ENCODE data around the gene KRT15. TPM values are rescaled to one million over a fixed set of nuclear protein-coding genes. Genes with fewer than 3 reads are reported as not detected.

Gene KRT15
- total and polyA plus RNA-seq, 4 donors: 15.2 to 51.7 (median 27.0) TPM

GRCh38 chr17:41499714-41500113 lies 19.0 kb downstream of the KRT15 start:
- ATAC-seq (ENCODE audit: insufficient read depth, low FRiP score): no peak
- 82 to 90% methylated on average over 5 of the region's 5 CpGs for whole genome bisulfite sequencing, 2 donors
- H3K27ac ChIP-seq (ENCODE audit: low read depth in 1 of 2, low read length in 1 of 2): no peak overlapping the region
- H3K9ac ChIP-seq (ENCODE audit: insufficient read depth in 1 of 2, low read length in 2 of 2): no peak overlapping the region
- no peak overlapping the region for H3K4me3 ChIP-seq
- no peaks in the 10 kb centered on the region for H3K27me3 ChIP-seq (ENCODE audit: control insufficient read depth in 3 of 3, insufficient read depth in 3 of 3, low read length in 2 of 3)
- H3K36me3 ChIP-seq (ENCODE audit: control insufficient read depth in 4 of 4, insufficient read depth in 4 of 4, low read length in 4 of 4): no peaks in the 10 kb centered on the region
- DNase-seq: no peak
- peaks cover 0 to 7% (median 0%) of the 10 kb centered on the region in 5 donors for H3K4me1 ChIP-seq (ENCODE audit: control insufficient read depth in 5 of 5, insufficient read depth in 5 of 5, low read length in 5 of 5)
- H3K9me3 ChIP-seq (ENCODE audit: control insufficient read depth in 4 of 4, insufficient read depth in 3 of 4, low read length in 3 of 4): no peaks in the 10 kb centered on the region
- no peak for TF ChIP-seq CTCF (IDR thresholded peaks at IDR 0.05; ENCODE audit: control extremely low read depth, extremely low read depth)

DNA sequence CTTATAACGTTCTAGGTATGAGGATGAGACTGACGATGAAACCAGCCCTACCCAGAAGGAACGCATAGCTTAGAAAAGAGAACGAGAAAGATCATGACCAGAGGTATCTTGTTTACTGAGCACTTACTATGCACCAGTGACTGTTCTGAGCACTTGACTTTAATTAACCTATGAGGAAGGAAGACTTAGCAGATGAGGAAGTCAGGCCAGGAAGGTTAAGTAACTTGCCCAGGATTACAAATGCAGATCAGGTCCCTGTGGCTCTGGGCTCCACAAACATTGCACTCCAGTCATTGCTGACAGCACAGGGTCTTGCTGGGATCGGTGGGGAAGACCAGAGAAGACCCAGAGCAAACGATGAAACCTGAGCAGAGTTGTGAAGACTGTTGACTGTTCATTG lies 20.4 kb downstream of the KRT15 start:
- ATAC-seq (ENCODE audit: insufficient read depth, low FRiP score): peak; percentile 32
- TF ChIP-seq CTCF (IDR thresholded peaks at IDR 0.05; ENCODE audit: control extremely low read depth, extremely low read depth): no peak

GRCh38 chr17:41496803-41497484 lies 21.7 kb downstream of the KRT15 start:
- DNase-seq: peak; percentile 53 to 72 (median 72)
- peak overlapping the region in 1 of 2 donors; percentile 50 for H3K27ac ChIP-seq (ENCODE audit: low read depth in 1 of 2, low read length in 1 of 2)
- H3K27me3 ChIP-seq (ENCODE audit: control insufficient read depth in 3 of 3, insufficient read depth in 3 of 3, low read length in 2 of 3): no peaks in the 10 kb centered on the region
- H3K4me1 ChIP-seq (ENCODE audit: control insufficient read depth in 5 of 5, insufficient read depth in 5 of 5, low read length in 5 of 5): peaks cover 0 to 12% (median 7%) of the 10 kb centered on the region in 5 donors
- H3K36me3 ChIP-seq (ENCODE audit: control insufficient read depth in 4 of 4, insufficient read depth in 4 of 4, low read length in 4 of 4): no peaks in the 10 kb centered on the region
- ATAC-seq (ENCODE audit: insufficient read depth, low FRiP score): peak; percentile 86
- no peaks in the 10 kb centered on the region for H3K9me3 ChIP-seq (ENCODE audit: control insufficient read depth in 4 of 4, insufficient read depth in 3 of 4, low read length in 3 of 4)
- peak; percentile 50 for TF ChIP-seq CTCF (IDR thresholded peaks at IDR 0.05; ENCODE audit: control extremely low read depth, extremely low read depth)
- no peak overlapping the region for H3K9ac ChIP-seq (ENCODE audit: insufficient read depth in 1 of 2, low read length in 2 of 2)
- WGBS, 2 donors: 45 to 48% methylated on average over 12 of the region's 12 CpGs
- no peak overlapping the region for H3K4me3 ChIP-seq

More for the DNA sequence above, 20.4 kb downstream of the KRT15 start:
- DNase-seq: no peak
- Histone ChIP-seq H3K27ac (ENCODE audit: low read depth in 1 of 2, low read length in 1 of 2) (peak overlapping the region in 1 of 2 donors; percentile 28), H3K27me3 (ENCODE audit: control insufficient read depth in 3 of 3, insufficient read depth in 3 of 3, low read length in 2 of 3) (no peaks in the 10 kb centered on the region), H3K4me3 (no peak overlapping the region), H3K4me1 (ENCODE audit: control insufficient read depth in 5 of 5, insufficient read depth in 5 of 5, low read length in 5 of 5) (peaks cover 0 to 7% (median 1%) of the 10 kb centered on the region in 5 donors), H3K9ac (ENCODE audit: insufficient read depth in 1 of 2, low read length in 2 of 2) (no peak overlapping the region), H3K9me3 (ENCODE audit: control insufficient read depth in 4 of 4, insufficient read depth in 3 of 4, low read length in 3 of 4) (no peaks in the 10 kb centered on the region), H3K36me3 (ENCODE audit: control insufficient read depth in 4 of 4, insufficient read depth in 4 of 4, low read length in 4 of 4) (no peaks in the 10 kb centered on the region)
- 34 to 41% methylated on average over 6 of the region's 6 CpGs for WGBS, 2 donors
